ENCODE data around the gene MAD2L2. TPM values are rescaled to one million over a fixed set of nuclear protein-coding genes. Genes with fewer than 3 reads are reported as not detected.
A peak's percentile ranks its signal among the peaks of the same experiment; 100 is the strongest.

Gene MAD2L2
- total and polyA plus RNA-seq, 7 donors: 25.9 to 61.8 (median 39.0) TPM

- H3K36me3 ChIP-seq (ENCODE audit: insufficient read depth in 1 of 2, low read depth in 1 of 2): no peaks in the 10 kb centered on the region
- TF ChIP-seq CTCF (IDR thresholded peaks at IDR 0.05): no peak
- no peak for DNase-seq
- H3K27me3 ChIP-seq (ENCODE audit: insufficient read depth in 3 of 3, low read length in 2 of 3): peaks cover 0 to 62% (median 23%) of the 10 kb centered on the region in 3 donors
- H3K4me1 ChIP-seq: no peaks in the 10 kb centered on the region
- no peak overlapping the region for H3K4me3 ChIP-seq
- no peak for ATAC-seq
- intact Hi-C loops (cut with DNase I): no loop called here
- no peak overlapping the region for H3K27ac ChIP-seq
- 57 to 68% (median 57%) methylated on average over 5 of the region's 5 CpGs for WGBS, 3 donors
- no peaks in the 10 kb centered on the region for H3K9me3 ChIP-seq
These were observed 13.0 kb upstream of the MAD2L2 start for GRCh38 chr1:11693917-11694316.

- H3K27me3 ChIP-seq (ENCODE audit: insufficient read depth in 3 of 3, low read length in 2 of 3): peaks cover 0 to 57% (median 23%) of the 10 kb centered on the region in 3 donors
- ATAC-seq: peak in 3 of 4 donors; percentile 59 to 65 (median 61)
- WGBS, 3 donors: 7 to 18% (median 14%) methylated on average over 6 of the region's 6 CpGs
These were observed 12.2 kb upstream of the MAD2L2 start for GRCh38 chr1:11693024-11693590.

GRCh38 chr1:11691928-11692711 is 11.2 kb upstream of the MAD2L2 start:
- Histone ChIP-seq H3K27ac (no peak overlapping the region), H3K36me3 (ENCODE audit: insufficient read depth in 1 of 2, low read depth in 1 of 2) (no peaks in the 10 kb centered on the region), H3K4me3 (peak overlapping the region; percentile 55), H3K4me1 (no peaks in the 10 kb centered on the region), H3K27me3 (ENCODE audit: insufficient read depth in 3 of 3, low read length in 2 of 3) (peaks cover 0 to 57% (median 23%) of the 10 kb centered on the region in 3 donors), H3K9me3 (no peaks in the 10 kb centered on the region)
- no peak for TF ChIP-seq CTCF (IDR thresholded peaks at IDR 0.05)
- DNase-seq: no peak
- no peak for ATAC-seq
- intact Hi-C loops (cut with DNase I): no loop called here
- WGBS, 3 donors: 4 to 10% (median 5%) methylated on average over 47 to 64 of the region's 64 CpGs

More at GRCh38 chr1:11693024-11693590, 12.2 kb upstream of the MAD2L2 start:
- Histone ChIP-seq H3K27ac (no peak overlapping the region), H3K4me1 (no peaks in the 10 kb centered on the region), H3K4me3 (no peak overlapping the region), H3K36me3 (ENCODE audit: insufficient read depth in 1 of 2, low read depth in 1 of 2) (no peaks in the 10 kb centered on the region), H3K9me3 (no peaks in the 10 kb centered on the region)
- no peak for TF ChIP-seq CTCF (IDR thresholded peaks at IDR 0.05)
- intact Hi-C loops (cut with DNase I): no loop called here
- peak in 1 of 2 donors; percentile 35 for DNase-seq

DNA sequence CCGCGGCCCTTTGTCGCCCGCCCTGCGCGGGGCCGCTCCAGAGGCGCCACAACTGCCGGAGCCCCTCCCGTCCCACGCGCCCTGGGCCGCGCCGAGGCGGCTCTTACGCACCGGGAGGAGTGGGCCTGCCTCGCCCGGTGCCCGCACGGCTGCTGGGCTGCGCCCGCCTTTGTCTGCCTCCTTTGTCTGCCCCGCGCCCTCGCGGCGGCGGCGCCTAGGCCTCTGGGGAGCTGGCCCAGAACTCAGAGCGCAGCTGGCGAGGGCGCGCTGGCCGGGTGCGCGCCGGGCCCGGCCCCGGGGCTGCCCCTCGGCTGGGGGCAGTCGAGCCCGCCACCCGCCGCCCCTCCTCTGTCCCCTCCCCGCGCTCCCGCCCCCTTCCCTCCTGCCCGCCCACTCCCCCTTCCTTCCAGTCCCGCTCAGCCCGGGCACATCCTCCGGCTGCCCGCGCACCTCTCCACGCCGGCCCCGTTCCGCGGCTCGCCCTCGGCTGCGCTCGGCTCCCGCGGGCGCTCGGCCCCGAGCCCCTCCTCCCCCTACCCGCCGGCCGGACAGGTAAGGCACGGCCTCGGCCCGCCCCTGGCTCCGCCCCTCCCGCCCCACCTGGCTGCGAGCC is 10.5 kb upstream of the MAD2L2 start, which contains the start of gene DRAXIN:
Gene DRAXIN (plus strand): TSS at position 409 of the 613 bp plus-strand sequence. CDS start 14,549 bp downstream, outside the sequence.
- ATAC-seq: peak in 1 of 4 donors; percentile 24
- no peak for DNase-seq
- H3K4me3 ChIP-seq: peak within 1 kb of the TSS; percentile 55
- H3K36me3 ChIP-seq (ENCODE audit: insufficient read depth in 1 of 2, low read depth in 1 of 2): no peaks in the 10 kb centered on the region
- H3K4me1 ChIP-seq: no peaks in the 10 kb centered on the region
- no peaks in the 10 kb centered on the region for H3K9me3 ChIP-seq
- WGBS, 3 donors: 0 to 1% (median 1%) methylated on average over 41 to 78 of the region's 78 CpGs
- H3K27me3 ChIP-seq (ENCODE audit: insufficient read depth in 3 of 3, low read length in 2 of 3): peaks cover 0 to 55% (median 23%) of the 10 kb centered on the region in 3 donors
- intact Hi-C loops (cut with DNase I): no loop called here
- TF ChIP-seq CTCF (IDR thresholded peaks at IDR 0.05): no peak
- H3K27ac ChIP-seq: no peak within 1 kb of the TSS
